Measurements from ENCODE around the gene USP46. TPM values are rescaled to one million over a fixed set of nuclear protein-coding genes. Genes with fewer than 3 reads are reported as not detected.

The USP46 gene
- total RNA-seq, 2 donors from 2014 or later: 42.0 to 42.9 TPM

DNA sequence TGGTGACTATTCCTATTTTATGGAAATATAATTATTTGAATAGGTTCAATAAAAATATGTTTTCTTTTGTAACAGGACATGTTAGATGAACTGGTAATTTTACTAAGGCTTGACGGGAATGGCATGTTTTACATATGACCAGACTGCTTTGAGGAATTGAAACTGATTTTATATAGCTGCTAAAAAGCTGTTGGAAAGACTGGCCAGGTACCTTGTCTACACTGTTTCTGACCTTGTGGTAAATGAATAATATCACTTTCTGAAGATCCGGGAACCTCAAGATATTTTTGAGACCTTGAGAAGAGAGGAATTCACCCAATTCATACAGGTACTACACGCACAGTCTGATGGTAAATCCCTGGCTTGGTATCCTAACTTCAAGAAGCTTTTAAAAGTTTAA is 42.1 kb upstream of the USP46 start:
- Histone ChIP-seq H3K27ac (ENCODE audit: low read depth, low read length) (no peak overlapping the region), H3K36me3 (ENCODE audit: control insufficient read depth, insufficient read depth, low read length) (no peaks in the 10 kb centered on the region), H3K4me3 (ENCODE audit: low read length) (no peak overlapping the region), H3K27me3 (ENCODE audit: control insufficient read depth, insufficient read depth, low read length, poor library complexity, severe bottlenecking) (no peaks in the 10 kb centered on the region), H3K9ac (ENCODE audit: extremely low read depth, low read length, poor library complexity, severe bottlenecking) (no peak overlapping the region), H3K4me1 (ENCODE audit: control insufficient read depth, insufficient read depth, low read length) (no peaks in the 10 kb centered on the region), H3K9me3 (ENCODE audit: control insufficient read depth, low read length) (no peaks in the 10 kb centered on the region)
- TF ChIP-seq, protein P1, sequence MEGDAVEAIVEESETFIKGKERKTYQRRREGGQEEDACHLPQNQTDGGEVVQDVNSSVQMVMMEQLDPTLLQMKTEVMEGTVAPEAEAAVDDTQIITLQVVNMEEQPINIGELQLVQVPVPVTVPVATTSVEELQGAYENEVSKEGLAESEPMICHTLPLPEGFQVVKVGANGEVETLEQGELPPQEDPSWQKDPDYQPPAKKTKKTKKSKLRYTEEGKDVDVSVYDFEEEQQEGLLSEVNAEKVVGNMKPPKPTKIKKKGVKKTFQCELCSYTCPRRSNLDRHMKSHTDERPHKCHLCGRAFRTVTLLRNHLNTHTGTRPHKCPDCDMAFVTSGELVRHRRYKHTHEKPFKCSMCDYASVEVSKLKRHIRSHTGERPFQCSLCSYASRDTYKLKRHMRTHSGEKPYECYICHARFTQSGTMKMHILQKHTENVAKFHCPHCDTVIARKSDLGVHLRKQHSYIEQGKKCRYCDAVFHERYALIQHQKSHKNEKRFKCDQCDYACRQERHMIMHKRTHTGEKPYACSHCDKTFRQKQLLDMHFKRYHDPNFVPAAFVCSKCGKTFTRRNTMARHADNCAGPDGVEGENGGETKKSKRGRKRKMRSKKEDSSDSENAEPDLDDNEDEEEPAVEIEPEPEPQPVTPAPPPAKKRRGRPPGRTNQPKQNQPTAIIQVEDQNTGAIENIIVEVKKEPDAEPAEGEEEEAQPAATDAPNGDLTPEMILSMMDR (conservative IDR thresholded peaks at IDR 0.05): no peak
- H3K36me3 Mint-ChIP-seq (ENCODE audit: low read depth): no peaks in the 10 kb centered on the region
- WGBS, 2 experiments (ENCODE audit: insufficient coverage in 1 of 2, insufficient read length in 1 of 2): 95 to 98% methylated on average over 2 to 3 of the region's 3 CpGs
- H3K27ac Mint-ChIP-seq: no peak overlapping the region
- no peaks in the 10 kb centered on the region for H3K9me3 Mint-ChIP-seq
- no peaks in the 10 kb centered on the region for H3K27me3 Mint-ChIP-seq (ENCODE audit: insufficient read depth)
- no peak overlapping the region for H3K4me3 Mint-ChIP-seq
- H3K4me1 Mint-ChIP-seq: peaks cover 3% of the 10 kb centered on the region
- DNase-seq: no peak

- Mint-ChIP-seq H3K27ac (no peak overlapping the region), H3K9me3 (peaks cover 14% of the 10 kb centered on the region), H3K36me3 (ENCODE audit: low read depth) (no peaks in the 10 kb centered on the region), H3K27me3 (ENCODE audit: insufficient read depth) (no peaks in the 10 kb centered on the region), H3K4me1 (no peaks in the 10 kb centered on the region), H3K4me3 (no peak overlapping the region)
- no peak for DNase-seq
- H3K36me3 ChIP-seq (ENCODE audit: control insufficient read depth, insufficient read depth, low read length): no peaks in the 10 kb centered on the region
- H3K4me3 ChIP-seq (ENCODE audit: low read length): no peak overlapping the region
- no peak overlapping the region for H3K27ac ChIP-seq (ENCODE audit: low read depth, low read length)
- H3K27me3 ChIP-seq (ENCODE audit: control insufficient read depth, insufficient read depth, low read length, poor library complexity, severe bottlenecking): no peaks in the 10 kb centered on the region
- no peaks in the 10 kb centered on the region for H3K4me1 ChIP-seq (ENCODE audit: control insufficient read depth, insufficient read depth, low read length)
- no peak overlapping the region for H3K9ac ChIP-seq (ENCODE audit: extremely low read depth, low read length, poor library complexity, severe bottlenecking)
- TF ChIP-seq, protein P1 (conservative IDR thresholded peaks at IDR 0.05): no peak
- 83 to 97% methylated on average over 1 to 2 of the region's 2 CpGs for WGBS, 2 experiments (ENCODE audit: insufficient coverage in 1 of 2, insufficient read length in 1 of 2)
- peaks cover 15% of the 10 kb centered on the region for H3K9me3 ChIP-seq (ENCODE audit: control insufficient read depth, low read length)
These were observed 35.8 kb upstream of the USP46 start for GRCh38 chr4:52694936-52695335.

DNA sequence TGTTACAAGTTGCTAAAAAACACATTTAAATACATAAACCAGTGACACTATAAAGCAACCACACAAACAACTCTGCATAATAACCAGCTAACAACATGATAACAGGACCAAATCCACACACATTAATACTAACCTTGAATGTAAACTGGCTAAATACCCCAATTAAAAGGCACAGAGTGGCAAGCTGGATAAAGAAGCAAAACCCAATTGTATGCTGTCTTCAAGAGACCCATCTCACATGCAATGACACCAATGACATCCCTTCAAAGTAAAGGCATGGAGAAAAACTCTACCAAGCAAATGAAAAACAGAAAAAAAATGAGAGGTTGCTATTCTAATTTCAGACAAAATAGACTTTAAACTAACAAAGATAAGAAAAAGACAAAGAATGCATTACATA is 34.4 kb upstream of the USP46 start:
- Histone ChIP-seq H3K4me1 (ENCODE audit: control insufficient read depth, insufficient read depth, low read length) (no peaks in the 10 kb centered on the region), H3K9me3 (ENCODE audit: control insufficient read depth, low read length) (peaks cover 15% of the 10 kb centered on the region), H3K27ac (ENCODE audit: low read depth, low read length) (no peak overlapping the region), H3K4me3 (ENCODE audit: low read length) (no peak overlapping the region), H3K9ac (ENCODE audit: extremely low read depth, low read length, poor library complexity, severe bottlenecking) (no peak overlapping the region), H3K27me3 (ENCODE audit: control insufficient read depth, insufficient read depth, low read length, poor library complexity, severe bottlenecking) (no peaks in the 10 kb centered on the region), H3K36me3 (ENCODE audit: control insufficient read depth, insufficient read depth, low read length) (no peaks in the 10 kb centered on the region)
- H3K36me3 Mint-ChIP-seq (ENCODE audit: low read depth): no peaks in the 10 kb centered on the region
- no peak for DNase-seq
- H3K27ac Mint-ChIP-seq: no peak overlapping the region
- H3K9me3 Mint-ChIP-seq: peaks cover 14% of the 10 kb centered on the region
- H3K4me3 Mint-ChIP-seq: no peak overlapping the region
- TF ChIP-seq, protein P1 (conservative IDR thresholded peaks at IDR 0.05): no peak
- H3K4me1 Mint-ChIP-seq: no peaks in the 10 kb centered on the region
- H3K27me3 Mint-ChIP-seq (ENCODE audit: insufficient read depth): no peaks in the 10 kb centered on the region
